Measurements from ENCODE around the gene ZNF605. TPM values are rescaled to one million over a fixed set of nuclear protein-coding genes. Genes with fewer than 3 reads are reported as not detected.
A peak's percentile ranks its signal among the peaks of the same experiment; 100 is the strongest.
"Not testable (repeated sequence)": the region's sequence is repeated elsewhere in the genome, so short reads cannot be mapped to it uniquely, and the experiment has no call there.

The ZNF605 gene
- total and polyA plus RNA-seq, 2 of the 8 experiments (the other 6 are each of a cell fraction or from before 2014, with no cell fraction given): 3.6 to 20.3 TPM

GRCh38 chr12:132976870-132977269, 20.8 kb upstream of the ZNF605 start:
- not testable (repeated sequence) for H3K36me3 ChIP-seq (ENCODE audit: control insufficient read depth in 2 of 4, insufficient read depth in 4 of 4, low read length in 3 of 4); FAIRE-seq

More at GRCh38 chr12:132976870-132977269, 20.8 kb upstream of the ZNF605 start:
- H2BK12ac ChIP-seq (ENCODE audit: low read depth, low read length); H3K23me2 ChIP-seq (ENCODE audit: low read depth, low read length); H3K9ac ChIP-seq (replicated peaks in 1 of 4; ENCODE audit: extremely low read depth in 1 of 4, low read depth in 3 of 4, low read length in 3 of 4); H3K18ac ChIP-seq (ENCODE audit: extremely low read depth, low read length); H2AFZ ChIP-seq (ENCODE audit: low read length); H2AK5ac ChIP-seq (ENCODE audit: low read depth, low read length); H3K27ac ChIP-seq (ENCODE audit: low read depth, low read length); H3K14ac ChIP-seq (ENCODE audit: insufficient read length); H2BK15ac ChIP-seq (ENCODE audit: low read length); H2BK120ac ChIP-seq (replicated peaks; ENCODE audit: low read depth, low read length); H4K20me1 ChIP-seq (replicated peaks in 1 of 2; ENCODE audit: control insufficient read depth in 1 of 2, insufficient read depth in 2 of 2, low read length in 2 of 2); H2BK5ac ChIP-seq (ENCODE audit: low read depth, low read length); H3K79me1 ChIP-seq (ENCODE audit: low read depth, low read length); POLR2A ChIA-PET (ENCODE audit: partially characterized antibody); H2BK20ac ChIP-seq (ENCODE audit: low read length); H3K4ac ChIP-seq (replicated peaks; ENCODE audit: insufficient read length, low read depth, low read length); H3K79me2 ChIP-seq (ENCODE audit: control insufficient read depth in 1 of 2, insufficient read depth in 2 of 2, low read length in 2 of 2); H3K4me2 ChIP-seq (ENCODE audit: insufficient read depth in 1 of 2, low read depth in 2 of 2, low read length in 2 of 2); H4K5ac ChIP-seq (ENCODE audit: insufficient read length, low read depth, low read length); H3K4me3 ChIP-seq (ENCODE audit: extremely low read depth in 1 of 4, insufficient read depth in 2 of 4, low read depth in 3 of 4, low read length in 4 of 4); H4K8ac ChIP-seq (ENCODE audit: extremely low read depth, insufficient read depth, low read length); H3K23ac ChIP-seq (ENCODE audit: insufficient read length); H3K27me3 ChIP-seq (replicated peaks in 1 of 4; ENCODE audit: control insufficient read depth in 3 of 4, extremely low read depth in 1 of 4, insufficient read depth in 3 of 4, low read length in 3 of 4); H4K91ac ChIP-seq (replicated peaks; ENCODE audit: insufficient read length, low read length); H3K56ac ChIP-seq (replicated peaks; ENCODE audit: insufficient read length, low read depth, low read length); H3K4me1 ChIP-seq (replicated peaks in 1 of 4; ENCODE audit: control insufficient read depth in 3 of 4, insufficient read depth in 4 of 4, low read length in 3 of 4): not testable (repeated sequence)
- H3K9me3 ChIP-seq (ENCODE audit: insufficient read depth in 2 of 2, low read depth in 1 of 2, low read length in 1 of 2): peaks cover 45 to 56% of the 10 kb centered on the region in 2 experiments
- peak in 1 of 2 experiments; percentile 87 for DNase-seq (ENCODE audit: low read depth in 1 of 2, low spot score in 2 of 2)
- TF ChIP-seq, protein P1, sequence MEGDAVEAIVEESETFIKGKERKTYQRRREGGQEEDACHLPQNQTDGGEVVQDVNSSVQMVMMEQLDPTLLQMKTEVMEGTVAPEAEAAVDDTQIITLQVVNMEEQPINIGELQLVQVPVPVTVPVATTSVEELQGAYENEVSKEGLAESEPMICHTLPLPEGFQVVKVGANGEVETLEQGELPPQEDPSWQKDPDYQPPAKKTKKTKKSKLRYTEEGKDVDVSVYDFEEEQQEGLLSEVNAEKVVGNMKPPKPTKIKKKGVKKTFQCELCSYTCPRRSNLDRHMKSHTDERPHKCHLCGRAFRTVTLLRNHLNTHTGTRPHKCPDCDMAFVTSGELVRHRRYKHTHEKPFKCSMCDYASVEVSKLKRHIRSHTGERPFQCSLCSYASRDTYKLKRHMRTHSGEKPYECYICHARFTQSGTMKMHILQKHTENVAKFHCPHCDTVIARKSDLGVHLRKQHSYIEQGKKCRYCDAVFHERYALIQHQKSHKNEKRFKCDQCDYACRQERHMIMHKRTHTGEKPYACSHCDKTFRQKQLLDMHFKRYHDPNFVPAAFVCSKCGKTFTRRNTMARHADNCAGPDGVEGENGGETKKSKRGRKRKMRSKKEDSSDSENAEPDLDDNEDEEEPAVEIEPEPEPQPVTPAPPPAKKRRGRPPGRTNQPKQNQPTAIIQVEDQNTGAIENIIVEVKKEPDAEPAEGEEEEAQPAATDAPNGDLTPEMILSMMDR (IDR thresholded peaks at IDR 0.05; ENCODE audit: control extremely low read depth in 1 of 3, insufficient read depth in 1 of 3, low read depth in 1 of 3, low read length in 3 of 3): peak; percentile 49 to 67 (median 49)
- peak; percentile 69 to 71 for TF ChIP-seq RAD21 (IDR thresholded peaks at IDR 0.05 in 1 of 2, conservative IDR thresholded peaks at IDR 0.05 in 1 of 2; ENCODE audit: low read depth in 2 of 2, low read length in 2 of 2)
- WGBS, 2 experiments (ENCODE audit: extremely low coverage in 1 of 2, insufficient coverage in 1 of 2, insufficient read length in 1 of 2, insufficient replicate concordance in 2 of 2, low coverage in 1 of 2, low lambda C conversion rate in 2 of 2, missing lambda C conversion rate in 1 of 2): 68% methylated on average over 13 of the region's 13 CpGs; no CpG with 5 or more reads in 1 of the 2 experiments
- CTCF ChIA-PET (ENCODE audit: partially characterized antibody): interaction anchor here (0.6 to 1.6 kb wide), 3 partner anchors 10 to 13 kb away, joined by 4 to 8 read pairs (median 4); no protein-coding TSS in a partner anchor
